ENCODE results near the gene FIGNL2. TPM values are rescaled to one million over a fixed set of nuclear protein-coding genes. Genes with fewer than 3 reads are reported as not detected.

Gene FIGNL2
- total RNA-seq, 4 donors from 2014 or later: 0.17 to 0.49 (median 0.29) TPM; not detected in 1

DNA sequence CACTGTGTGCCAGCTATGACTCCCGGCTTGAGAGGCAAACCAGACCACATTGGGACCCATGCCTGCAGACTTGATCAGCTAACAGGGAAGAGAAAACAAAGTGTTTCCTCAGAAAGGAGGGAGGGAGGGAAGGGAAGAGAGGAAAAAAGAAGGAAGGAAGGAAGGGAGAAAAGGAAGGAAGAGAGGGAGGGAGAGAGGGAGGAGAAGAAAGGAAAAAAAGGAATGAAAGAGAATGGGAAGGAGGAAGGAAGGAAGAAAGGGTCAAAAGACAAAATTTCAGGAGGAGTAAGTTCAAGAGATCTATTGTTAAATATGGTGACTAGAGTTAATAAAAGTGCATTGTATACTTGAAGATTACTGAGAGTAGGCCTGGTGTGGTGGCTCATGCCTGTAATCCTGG lies 18.9 kb downstream of the FIGNL2 start:
- no peak overlapping the region for H3K4me3 ChIP-seq (ENCODE audit: low read depth, poor library complexity, severe bottlenecking)
- whole genome bisulfite sequencing, 2 donors: 60 to 77% methylated on average over 1 of the region's 1 CpG
- no peak for TF ChIP-seq POLR2A (IDR thresholded peaks at IDR 0.05)
- DNase-seq (ENCODE audit: low spot score in 2 of 2): no peak
- intact Hi-C loops (cut with DNase I; ENCODE audit: low total_unique reads): loop anchor here (10.0 kb wide), 1 partner anchor 405 kb away; the partner anchor contains the start of gene SLC4A8

- H3K4me3 ChIP-seq (ENCODE audit: low read depth, poor library complexity, severe bottlenecking): no peak overlapping the region
- intact Hi-C loops (cut with DNase I; ENCODE audit: low total_unique reads): loop anchor here (10.0 kb wide), 1 partner anchor 404 kb away; the partner anchor contains the start of gene SLC4A8
- no peak for DNase-seq (ENCODE audit: low spot score in 2 of 2)
- WGBS, 2 donors: 78 to 80% methylated on average over 5 of the region's 5 CpGs
- TF ChIP-seq POLR2A (IDR thresholded peaks at IDR 0.05): no peak
- TF ChIP-seq CTCF (IDR thresholded peaks at IDR 0.05): no peak
These were observed 19.5 kb downstream of the FIGNL2 start for GRCh38 chr12:51829011-51829481.

DNA sequence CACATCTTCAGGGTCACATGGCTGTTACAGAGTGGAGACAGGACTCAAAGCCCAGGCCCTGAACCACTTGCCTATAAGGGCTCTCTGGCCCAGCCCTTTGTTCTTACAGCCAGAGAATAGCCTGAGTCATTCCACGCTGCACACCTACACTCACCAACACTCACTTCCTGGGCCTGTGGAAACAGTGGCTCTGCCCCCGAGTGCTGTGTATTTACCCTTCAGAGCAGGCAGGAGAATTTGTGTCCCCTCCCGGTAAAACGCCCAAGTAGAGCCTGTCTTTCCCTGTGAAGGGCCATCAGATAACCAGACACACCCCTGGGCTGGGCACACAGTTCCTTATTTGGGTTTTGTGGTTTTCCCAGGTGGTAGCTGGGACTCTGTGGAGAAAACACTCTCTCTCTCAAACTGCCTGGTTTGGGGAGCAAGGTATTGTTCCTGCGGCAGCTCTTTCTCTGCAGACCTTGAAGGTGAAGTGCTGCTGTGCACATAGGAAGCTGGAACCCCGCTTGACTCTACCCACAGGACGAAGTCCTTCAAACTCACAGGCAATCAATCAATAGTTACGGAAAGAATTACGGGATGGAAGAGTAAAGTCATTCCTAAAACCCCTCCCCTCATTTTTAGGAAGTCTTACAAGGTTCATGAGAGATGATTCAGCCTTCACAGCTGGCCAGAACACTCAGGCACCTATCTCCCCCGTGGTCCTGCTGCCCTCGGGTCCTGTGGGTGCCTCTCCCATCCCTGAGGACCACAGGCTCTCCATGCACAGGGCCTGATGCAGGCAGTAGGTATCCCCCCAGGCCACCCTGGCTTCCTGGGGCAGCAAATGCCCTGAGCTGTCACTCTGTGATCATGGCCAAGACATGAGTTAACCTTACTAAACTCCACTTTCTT lies 20.3 kb downstream of the FIGNL2 start:
- no peak for DNase-seq (ENCODE audit: low spot score in 2 of 2)
- 49 to 58% methylated on average over 9 to 11 of the region's 11 CpGs for WGBS, 2 donors
- H3K4me3 ChIP-seq (ENCODE audit: low read depth, poor library complexity, severe bottlenecking): no peak overlapping the region
- no peak for TF ChIP-seq CTCF (IDR thresholded peaks at IDR 0.05)
- no peak for TF ChIP-seq POLR2A (IDR thresholded peaks at IDR 0.05)
- intact Hi-C loops (cut with DNase I; ENCODE audit: low total_unique reads): loop anchor here (10.0 kb wide), 1 partner anchor 403 kb away; the partner anchor contains the start of gene SLC4A8

DNA sequence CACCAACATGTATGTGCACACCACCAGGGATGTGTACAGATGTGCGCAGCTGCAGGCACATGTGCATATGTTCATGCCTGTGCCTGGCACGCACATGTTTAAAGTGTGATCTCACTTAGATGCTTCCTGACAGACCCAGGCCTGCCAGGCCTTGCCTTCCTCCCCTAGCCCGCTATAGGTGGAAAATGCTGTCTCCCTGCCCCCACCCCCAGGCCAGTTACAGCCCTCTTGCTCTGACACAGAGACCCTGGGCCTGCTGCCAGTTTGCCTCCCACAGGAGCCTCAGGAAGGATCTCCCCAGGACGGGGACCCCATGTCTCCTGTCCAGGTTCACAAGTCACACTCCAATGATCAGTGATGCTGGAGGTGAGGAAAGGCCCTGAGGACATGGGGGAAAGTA lies 21.6 kb downstream of the FIGNL2 start:
- DNase-seq (ENCODE audit: low spot score in 2 of 2): no peak
- intact Hi-C loops (cut with DNase I; ENCODE audit: low total_unique reads): loop anchor here (10.0 kb wide), 1 partner anchor 402 kb away; the partner anchor contains the start of gene SLC4A8
- 55 to 70% methylated on average over 4 of the region's 4 CpGs for WGBS, 2 donors
- H3K4me3 ChIP-seq (ENCODE audit: low read depth, poor library complexity, severe bottlenecking): no peak overlapping the region
- TF ChIP-seq POLR2A (IDR thresholded peaks at IDR 0.05) (no peak), CTCF (IDR thresholded peaks at IDR 0.05) (no peak)

GRCh38 chr12:51825216-51825615 lies 23.3 kb downstream of the FIGNL2 start:
- intact Hi-C loops (cut with DNase I; ENCODE audit: low total_unique reads): loop anchor here (10.0 kb wide), 1 partner anchor 400 kb away; the partner anchor contains the start of gene SLC4A8

More at GRCh38 chr12:51825216-51825615, 23.3 kb downstream of the FIGNL2 start:
- DNase-seq (ENCODE audit: low spot score in 2 of 2): no peak
- WGBS, 2 donors: 90% methylated on average over 5 of the region's 5 CpGs
- no peak overlapping the region for H3K4me3 ChIP-seq (ENCODE audit: low read depth, poor library complexity, severe bottlenecking)
- TF ChIP-seq POLR2A (IDR thresholded peaks at IDR 0.05) (no peak), CTCF (IDR thresholded peaks at IDR 0.05) (no peak)

Data from lower leg skin (tissue), 4 donors.